ENCODE data around the gene ANTKMT. TPM values are rescaled to one million over a fixed set of nuclear protein-coding genes. Genes with fewer than 3 reads are reported as not detected.

The ANTKMT gene
- total RNA-seq, 1 donor from 2014 or later = 26.0 TPM

DNA sequence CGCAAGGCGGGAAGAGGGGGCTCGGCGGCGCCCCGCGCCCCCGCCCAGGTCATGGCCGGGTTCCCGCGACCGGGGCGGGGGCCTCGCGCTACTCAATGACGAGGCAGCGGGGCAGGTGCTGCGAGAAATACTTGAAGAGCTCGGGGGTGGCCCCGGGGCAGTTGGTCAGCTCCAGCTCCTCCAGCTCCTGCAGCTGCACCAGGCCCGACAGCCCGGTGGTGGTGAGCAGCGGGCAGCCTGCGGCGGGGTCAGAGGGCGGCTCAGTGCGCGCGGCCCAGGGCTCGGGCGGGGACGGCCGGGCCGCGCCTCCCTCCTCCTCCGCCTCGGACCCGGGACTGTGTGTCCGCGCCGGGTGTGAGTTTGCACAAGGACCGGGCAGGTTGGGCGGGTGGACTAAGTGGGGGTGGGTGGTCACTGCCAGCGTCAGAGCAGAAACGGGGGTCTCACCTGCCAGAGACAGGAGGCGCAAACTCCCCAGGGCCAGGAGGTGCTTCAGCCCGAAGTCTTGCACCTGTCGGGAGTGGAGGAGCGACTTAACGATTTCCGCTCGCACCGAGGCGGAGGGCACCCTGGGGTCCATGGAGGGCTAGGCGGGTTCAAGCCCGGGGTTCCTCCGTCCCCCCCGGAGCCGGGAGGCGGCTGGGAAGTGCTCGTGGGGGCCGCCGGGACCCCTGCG, 26.6 kb upstream of the ANTKMT start:
- Histone ChIP-seq H3K9me3 (no peaks in the 10 kb centered on the region), H3K27ac (no peak overlapping the region), H3K4me1 (peaks cover 50% of the 10 kb centered on the region), H3K27me3 (peaks cover 9% of the 10 kb centered on the region), H3K36me3 (no peaks in the 10 kb centered on the region), H3K4me3 (peak overlapping the region; percentile 38 to 40)
- DNase-seq (ENCODE audit: extremely low spot score in 2 of 2) = no peak
- intact Hi-C loops (cut with DNase I) = no loop called here
- TF ChIP-seq POLR2A (IDR thresholded peaks at IDR 0.05) = no peak
- TF ChIP-seq, protein P1, sequence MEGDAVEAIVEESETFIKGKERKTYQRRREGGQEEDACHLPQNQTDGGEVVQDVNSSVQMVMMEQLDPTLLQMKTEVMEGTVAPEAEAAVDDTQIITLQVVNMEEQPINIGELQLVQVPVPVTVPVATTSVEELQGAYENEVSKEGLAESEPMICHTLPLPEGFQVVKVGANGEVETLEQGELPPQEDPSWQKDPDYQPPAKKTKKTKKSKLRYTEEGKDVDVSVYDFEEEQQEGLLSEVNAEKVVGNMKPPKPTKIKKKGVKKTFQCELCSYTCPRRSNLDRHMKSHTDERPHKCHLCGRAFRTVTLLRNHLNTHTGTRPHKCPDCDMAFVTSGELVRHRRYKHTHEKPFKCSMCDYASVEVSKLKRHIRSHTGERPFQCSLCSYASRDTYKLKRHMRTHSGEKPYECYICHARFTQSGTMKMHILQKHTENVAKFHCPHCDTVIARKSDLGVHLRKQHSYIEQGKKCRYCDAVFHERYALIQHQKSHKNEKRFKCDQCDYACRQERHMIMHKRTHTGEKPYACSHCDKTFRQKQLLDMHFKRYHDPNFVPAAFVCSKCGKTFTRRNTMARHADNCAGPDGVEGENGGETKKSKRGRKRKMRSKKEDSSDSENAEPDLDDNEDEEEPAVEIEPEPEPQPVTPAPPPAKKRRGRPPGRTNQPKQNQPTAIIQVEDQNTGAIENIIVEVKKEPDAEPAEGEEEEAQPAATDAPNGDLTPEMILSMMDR (IDR thresholded peaks at IDR 0.05) = no peak
- no peak for TF ChIP-seq POLR2AphosphoS5 (IDR thresholded peaks at IDR 0.05; ENCODE audit: insufficient read depth in 1 of 2, low read depth in 1 of 2)

DNA sequence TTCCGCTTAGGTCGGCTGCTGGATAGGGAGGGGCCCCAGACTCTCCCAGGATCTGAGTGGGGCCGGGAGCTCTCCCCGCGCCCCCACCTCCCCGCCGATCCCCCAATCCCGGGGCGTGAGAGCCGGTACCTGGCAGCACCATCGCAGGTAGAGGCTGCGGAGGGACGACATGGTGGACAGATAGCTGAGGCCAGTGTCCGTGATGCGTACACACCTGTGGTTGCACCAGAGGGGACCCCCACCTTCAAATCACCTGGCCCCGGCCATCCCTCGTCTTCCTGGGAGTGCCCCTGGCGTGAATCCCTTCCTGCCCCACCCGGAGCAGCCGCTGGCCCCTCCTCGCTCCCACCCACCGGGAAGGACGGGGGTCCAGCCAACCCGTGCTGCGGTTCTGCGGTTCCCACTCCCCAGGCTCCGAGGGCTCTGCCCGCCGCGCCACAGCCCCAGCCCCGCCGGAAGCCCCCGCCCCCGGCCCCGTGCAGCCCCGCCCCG, 26.0 kb upstream of the ANTKMT start:
- no peaks in the 10 kb centered on the region for H3K36me3 ChIP-seq
- DNase-seq (ENCODE audit: extremely low spot score in 2 of 2) = no peak
- H3K27me3 ChIP-seq = peaks cover 9% of the 10 kb centered on the region
- no peak for TF ChIP-seq POLR2A (IDR thresholded peaks at IDR 0.05)
- TF ChIP-seq, protein P1 (IDR thresholded peaks at IDR 0.05) = no peak
- no peak for TF ChIP-seq POLR2AphosphoS5 (IDR thresholded peaks at IDR 0.05; ENCODE audit: insufficient read depth in 1 of 2, low read depth in 1 of 2)
- H3K9me3 ChIP-seq = no peaks in the 10 kb centered on the region
- no peak overlapping the region for H3K27ac ChIP-seq
- peak overlapping the region; percentile 38 to 40 for H3K4me3 ChIP-seq
- intact Hi-C loops (cut with DNase I) = no loop called here
- peaks cover 44% of the 10 kb centered on the region for H3K4me1 ChIP-seq

DNA sequence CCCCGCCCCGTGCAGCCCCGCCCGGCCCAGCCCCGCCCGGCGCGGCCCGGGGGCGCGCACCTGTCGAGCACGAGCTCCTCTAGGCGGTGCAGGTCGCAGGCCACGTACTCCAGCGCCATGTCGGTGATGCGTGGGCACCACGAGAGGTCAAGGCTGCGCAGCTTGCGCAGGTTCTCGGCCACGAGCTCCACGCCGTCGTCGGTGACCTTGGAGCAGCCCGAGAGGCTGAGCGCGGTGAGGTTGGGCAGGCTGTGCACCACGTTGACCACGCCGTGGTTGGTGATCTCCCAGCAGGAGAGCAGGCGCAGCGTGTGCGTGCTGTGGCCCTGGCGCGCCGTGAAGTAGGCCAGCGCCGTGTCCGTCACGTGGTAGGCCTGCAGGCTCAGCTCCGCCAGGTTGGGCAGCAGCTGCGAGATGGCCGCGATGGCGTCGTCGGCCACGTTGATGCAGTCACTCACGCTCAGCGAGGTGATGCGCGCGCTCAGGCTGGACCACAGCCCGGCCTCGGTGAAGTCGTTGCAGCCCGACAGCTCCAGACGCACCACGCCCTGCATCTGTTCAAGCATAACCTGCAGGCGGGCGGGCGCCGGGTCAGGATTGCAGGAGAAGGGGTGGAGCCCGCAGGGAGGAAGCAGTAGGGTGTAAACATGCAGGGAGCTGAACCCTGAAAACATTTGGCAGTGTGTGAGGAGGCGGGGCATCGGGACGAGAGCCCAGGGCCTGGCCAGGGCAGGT, 25.4 kb upstream of the ANTKMT start:
- no peaks in the 10 kb centered on the region for H3K9me3 ChIP-seq
- H3K4me3 ChIP-seq = peak overlapping the region; percentile 38
- no peak overlapping the region for H3K27ac ChIP-seq
- peaks cover 9% of the 10 kb centered on the region for H3K27me3 ChIP-seq
- TF ChIP-seq POLR2A (IDR thresholded peaks at IDR 0.05) = no peak
- TF ChIP-seq, protein P1 (IDR thresholded peaks at IDR 0.05) = no peak
- TF ChIP-seq POLR2AphosphoS5 (IDR thresholded peaks at IDR 0.05; ENCODE audit: insufficient read depth in 1 of 2, low read depth in 1 of 2) = peak; percentile 24 to 53
- H3K4me1 ChIP-seq = peaks cover 41% of the 10 kb centered on the region
- DNase-seq (ENCODE audit: extremely low spot score in 2 of 2) = no peak
- intact Hi-C loops (cut with DNase I) = no loop called here
- H3K36me3 ChIP-seq = no peaks in the 10 kb centered on the region

DNA sequence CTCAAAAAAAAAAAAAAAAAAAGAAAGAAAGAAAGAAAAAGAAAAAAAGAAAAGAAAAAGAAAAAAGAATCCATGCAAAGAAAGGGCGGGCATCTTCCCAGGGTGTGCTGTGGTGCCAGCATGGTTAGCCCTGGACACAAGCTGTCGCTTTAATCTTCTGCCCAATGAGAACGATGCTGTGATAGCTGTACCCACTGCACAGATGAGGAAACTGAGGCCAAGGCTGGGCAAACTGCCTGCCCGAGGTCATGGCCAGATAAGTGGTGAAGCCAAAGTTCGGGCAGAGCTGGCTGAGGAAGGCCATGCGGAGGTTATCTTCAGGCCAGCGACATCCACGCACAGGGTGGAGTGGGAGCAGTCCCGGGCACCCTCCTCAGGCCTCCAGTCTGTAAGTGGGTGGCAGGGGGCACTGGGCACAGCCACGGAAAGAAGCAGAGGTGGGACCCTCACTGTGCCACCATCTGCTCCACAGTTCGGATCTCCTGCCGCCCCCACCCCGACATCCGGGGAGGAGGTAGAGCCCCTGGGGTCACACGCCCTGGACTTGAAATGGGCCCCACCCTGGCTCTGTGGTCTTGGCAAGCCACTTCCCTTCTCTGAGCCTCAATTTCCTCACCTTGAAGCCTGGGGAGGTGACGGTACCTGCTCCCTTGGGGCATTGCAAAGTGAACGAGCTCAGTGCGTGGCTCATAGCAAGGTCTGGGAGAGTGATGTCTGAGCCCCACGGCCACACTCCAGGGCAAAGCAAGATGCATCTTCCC, 21.9 kb upstream of the ANTKMT start:
- no peak overlapping the region for H3K4me3 ChIP-seq
- peaks cover 18% of the 10 kb centered on the region for H3K27me3 ChIP-seq
- peaks cover 29% of the 10 kb centered on the region for H3K4me1 ChIP-seq
- intact Hi-C loops (cut with DNase I) = no loop called here
- TF ChIP-seq POLR2AphosphoS5 (IDR thresholded peaks at IDR 0.05; ENCODE audit: insufficient read depth in 1 of 2, low read depth in 1 of 2) = no peak
- TF ChIP-seq, protein P1 (IDR thresholded peaks at IDR 0.05) = no peak
- TF ChIP-seq POLR2A (IDR thresholded peaks at IDR 0.05) = no peak
- H3K9me3 ChIP-seq = no peaks in the 10 kb centered on the region
- H3K27ac ChIP-seq = no peak overlapping the region
- DNase-seq (ENCODE audit: extremely low spot score in 2 of 2) = no peak
- no peaks in the 10 kb centered on the region for H3K36me3 ChIP-seq

Measured in vagina (tissue), 2 donors.